GM18861 (cell line): Measurements from ENCODE around the gene SULT1A2.
"Not testable (repeated sequence)": the region's sequence is repeated elsewhere in the genome, so short reads cannot be mapped to it uniquely, and the experiment has no call there.

Experiments
- ATAC-seq: cut with Tn5 transposase; IDR thresholded peaks from one replicate; pipeline ENCODE4 v1.9.1; 2021; ENCODE audit not compliant: unreplicated experiment

SULT1A2 gene

DNA sequence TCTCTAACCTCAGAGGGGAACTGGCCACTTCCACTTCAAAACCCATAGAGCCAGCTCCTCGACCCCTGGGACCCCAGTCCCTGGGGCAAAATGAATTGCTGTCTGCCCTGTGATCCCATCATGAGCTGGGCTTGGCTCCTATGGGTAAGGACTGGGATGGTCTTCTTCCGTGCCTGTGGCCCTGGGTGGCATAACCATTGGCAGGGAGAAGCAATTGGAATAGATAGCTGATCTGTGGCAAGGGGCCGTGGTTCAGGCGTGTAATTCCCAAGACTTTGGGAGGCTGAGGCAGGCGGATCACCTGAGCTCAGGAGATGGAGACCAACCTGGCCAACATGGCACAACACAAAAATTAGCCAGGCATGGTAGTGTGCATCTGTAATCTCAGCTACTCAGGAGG, 4.3 kb downstream of the SULT1A2 start:
- no peak for ATAC-seq

DNA sequence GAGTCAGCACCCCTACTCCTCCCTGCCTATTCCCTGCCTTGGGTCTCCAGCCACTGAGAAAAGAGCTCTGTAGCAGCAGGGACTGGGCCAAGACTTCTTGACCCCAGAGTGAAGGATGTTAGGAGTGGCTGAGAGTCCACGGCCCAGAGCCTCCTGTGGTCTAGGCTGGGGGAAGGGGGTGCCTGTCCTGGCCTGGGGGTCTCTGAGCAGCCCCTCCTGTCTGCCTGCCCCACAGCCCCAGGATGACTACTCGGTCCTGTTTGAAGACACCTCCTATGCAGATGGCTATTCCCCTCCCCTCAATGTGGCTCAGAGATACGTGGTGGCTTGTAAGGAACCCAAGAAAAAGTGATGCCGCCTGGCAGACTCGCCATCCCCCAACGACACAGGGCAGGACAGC, 5.5 kb downstream of the SULT1A2 start:
- ATAC-seq: no peak

DNA sequence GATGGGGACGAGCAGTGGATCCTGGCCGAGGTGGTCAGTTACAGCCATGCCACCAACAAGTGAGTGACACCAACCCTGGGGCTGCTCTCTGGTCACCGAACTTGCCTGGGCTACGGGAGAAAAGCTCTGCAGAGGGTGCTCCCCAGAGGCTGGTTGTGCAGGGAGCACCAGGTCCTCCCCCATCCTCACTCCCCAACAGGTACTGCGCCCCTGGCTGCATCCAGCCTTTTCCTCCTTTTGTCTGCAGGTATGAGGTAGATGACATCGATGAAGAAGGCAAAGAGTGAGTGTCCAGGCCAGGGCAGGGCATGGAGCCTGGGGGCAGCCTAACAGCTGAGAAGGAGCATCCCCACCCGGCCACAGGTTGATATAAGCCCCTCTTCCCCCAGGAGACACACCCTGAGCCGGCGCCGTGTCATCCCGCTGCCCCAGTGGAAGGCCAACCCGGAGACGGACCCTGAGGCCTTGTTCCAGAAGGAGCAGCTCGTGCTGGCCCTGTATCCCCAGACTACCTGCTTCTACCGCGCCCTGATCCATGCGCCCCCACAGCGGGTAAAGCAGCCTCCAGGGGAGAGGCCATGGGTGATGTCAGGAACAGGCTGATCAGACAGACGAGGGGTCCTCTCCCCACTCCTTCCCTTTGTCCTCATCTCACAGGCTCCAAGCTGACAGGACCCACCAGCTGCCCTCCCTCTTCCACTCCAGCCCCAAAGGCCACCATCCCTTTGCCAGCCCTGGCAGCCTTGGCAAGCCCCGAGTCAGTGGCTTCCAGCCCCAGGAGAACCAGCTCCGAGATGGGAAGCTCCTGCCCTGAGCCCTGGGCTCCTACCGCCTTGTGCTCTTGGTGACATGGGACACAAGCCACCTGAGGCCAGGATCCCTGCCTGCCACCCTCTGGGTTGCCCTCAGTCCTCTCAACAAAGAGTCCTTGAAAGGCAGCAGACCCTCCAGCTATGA, 6.2 kb downstream of the SULT1A2 start:
- no peak for ATAC-seq

DNA sequence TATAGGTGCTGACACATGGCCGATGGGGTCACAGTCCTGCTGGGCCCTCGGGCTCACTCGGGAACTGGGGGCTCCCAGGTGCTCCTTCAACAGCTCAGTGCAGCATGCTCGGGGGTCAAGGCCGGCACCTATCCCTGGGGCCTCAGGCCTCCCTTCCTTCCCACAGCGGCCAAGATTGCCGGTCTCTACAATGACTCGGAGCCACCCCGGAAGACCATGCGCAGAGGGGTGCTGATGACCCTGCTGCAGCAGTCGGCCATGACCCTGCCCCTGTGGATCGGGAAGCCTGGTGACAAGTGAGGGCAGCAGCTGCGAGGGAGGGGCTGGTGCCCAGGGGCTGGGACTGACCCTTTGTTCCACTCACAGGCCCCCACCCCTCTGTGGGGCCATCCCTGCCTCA, 6.9 kb downstream of the SULT1A2 start:
- ATAC-seq: no peak

DNA sequence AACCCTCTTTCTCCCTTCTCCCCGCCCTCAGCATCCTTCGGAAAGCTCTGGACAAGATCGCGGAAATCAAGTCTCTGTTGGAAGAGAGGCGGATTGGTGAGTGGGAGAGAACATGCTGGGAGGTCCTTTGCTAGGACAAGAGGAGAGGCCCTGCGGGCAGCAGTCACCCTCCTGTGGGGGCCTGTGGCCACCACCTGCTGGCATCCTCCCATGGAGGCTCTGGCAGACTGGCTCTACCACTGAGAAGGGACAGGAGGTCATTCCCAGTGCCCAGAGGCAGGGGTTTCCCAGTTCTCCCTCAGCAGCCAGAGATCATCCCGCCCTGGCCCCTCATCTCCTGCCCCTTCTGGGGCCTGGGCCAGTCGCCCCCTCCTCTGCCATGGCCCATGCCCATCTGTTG, 7.8 kb downstream of the SULT1A2 start:
- no peak for ATAC-seq

DNA sequence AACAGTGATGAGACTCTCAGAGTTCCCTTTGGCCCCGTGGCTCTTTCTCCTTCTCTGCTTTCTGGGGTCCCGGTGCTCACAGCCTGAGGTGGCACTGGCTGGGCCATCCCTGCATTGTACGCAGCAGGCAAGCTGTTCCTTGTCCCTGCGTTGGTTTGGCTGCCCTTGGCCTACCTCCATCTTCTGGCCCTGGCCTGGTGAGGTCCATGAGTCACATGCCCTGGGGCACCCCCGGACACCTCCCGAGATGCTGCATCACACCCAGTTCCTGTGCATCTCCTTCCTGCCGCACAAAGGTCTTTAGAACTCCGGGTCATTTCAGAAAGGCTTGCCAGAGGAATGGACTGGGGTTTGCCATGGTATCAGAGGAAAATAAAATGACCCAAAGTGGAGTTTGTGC, 9.5 kb downstream of the SULT1A2 start:
- ATAC-seq: no peak

DNA sequence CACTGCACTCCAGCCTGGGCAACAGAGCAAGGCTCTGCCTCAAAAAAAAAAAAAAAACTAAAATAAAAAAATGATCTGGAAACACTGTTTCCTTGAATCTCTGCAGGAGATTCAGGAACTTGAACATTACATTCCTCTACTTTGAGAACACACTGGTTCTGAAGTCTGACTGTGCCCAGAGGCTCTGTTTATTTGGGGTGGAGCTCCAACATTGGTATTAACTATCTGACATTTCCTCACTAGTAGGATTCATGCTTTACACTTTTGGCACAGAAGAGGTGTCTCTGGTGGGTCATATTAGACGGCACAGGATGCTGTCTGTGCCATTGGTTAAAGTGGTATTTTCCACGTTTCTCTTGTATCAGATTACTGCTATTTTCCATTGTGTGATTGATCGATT, 10.4 kb downstream of the SULT1A2 start:
- ATAC-seq: no peak

DNA sequence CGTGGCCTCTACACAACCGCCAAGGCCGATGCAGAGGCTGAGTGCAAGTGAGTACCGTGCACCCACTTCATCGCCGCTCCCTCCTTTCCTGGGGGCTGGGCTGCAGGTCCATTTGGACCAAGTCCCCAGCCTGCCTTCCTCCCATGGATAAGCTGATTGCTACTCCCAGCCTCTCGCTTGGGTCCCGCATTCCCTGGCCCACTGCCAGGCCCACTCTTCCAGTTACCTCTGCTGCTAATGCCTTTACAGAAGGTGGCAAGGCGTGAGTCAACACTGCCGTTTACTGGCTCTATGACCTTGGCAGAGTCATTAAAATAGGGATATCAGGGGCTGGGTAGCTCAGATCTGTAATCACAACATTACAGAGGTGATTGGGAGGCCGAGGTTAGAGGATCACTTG, 11.2 kb downstream of the SULT1A2 start:
- ATAC-seq: no peak

DNA sequence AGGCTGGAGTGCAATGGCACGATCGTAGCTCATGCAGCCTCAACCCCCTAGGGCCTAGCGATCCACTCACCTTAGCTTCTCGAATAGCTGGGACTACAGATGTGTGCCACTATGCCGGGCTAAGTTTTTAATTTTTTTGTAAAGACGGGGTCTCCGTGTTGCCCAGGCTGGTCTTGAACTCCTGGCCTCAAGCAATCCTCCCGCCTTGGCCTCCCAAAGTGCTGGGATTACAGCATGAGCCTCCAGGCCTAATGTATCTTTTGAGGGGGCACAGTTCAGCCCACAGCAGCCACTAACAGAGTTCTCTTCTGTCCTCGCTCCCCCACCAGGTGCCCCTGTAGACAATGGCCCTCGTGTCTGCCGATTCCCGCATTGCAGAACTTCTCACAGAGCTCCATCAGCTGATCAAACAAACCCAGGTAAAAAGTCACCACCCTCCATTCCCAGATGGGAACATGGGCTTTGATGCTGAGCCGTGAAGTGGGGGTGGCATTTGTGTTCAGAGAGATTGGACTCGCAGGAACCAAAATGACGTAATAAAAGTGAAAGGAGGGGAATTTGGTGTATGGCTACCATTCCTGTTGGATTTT, 16.0 kb downstream of the SULT1A2 start:
- ATAC-seq: no peak

DNA sequence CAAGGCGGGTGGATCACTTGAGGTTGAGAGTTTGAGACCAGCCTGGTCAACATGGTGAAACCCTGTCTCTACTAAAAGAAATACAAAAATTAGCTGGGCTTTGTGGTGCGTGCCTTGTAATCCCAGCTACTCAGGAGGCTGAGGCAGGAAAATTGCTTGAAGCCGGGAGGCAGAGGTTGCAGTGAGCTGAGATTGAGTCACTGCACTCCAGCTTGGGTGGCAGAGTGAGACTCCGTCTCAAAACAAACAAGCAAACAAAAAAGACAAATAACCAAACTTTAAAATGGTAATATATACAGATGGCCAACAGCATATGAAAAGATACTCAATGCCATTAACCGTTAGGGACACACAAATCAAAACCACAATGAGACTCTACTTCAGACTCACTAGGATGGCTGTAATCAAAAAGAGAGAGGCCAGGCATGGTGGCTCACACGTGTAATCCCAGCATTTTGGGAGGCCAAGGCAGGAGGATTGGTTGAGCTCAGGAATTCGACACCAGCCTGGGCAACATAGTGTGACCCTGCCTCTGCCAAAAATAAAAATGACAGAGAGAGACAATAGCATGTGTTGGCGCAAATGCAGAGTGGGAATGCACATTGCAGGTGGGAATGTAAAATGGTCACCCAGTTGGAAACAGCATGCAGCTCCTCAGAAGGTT, 21.3 kb downstream of the SULT1A2 start:
- ATAC-seq: no peak

DNA sequence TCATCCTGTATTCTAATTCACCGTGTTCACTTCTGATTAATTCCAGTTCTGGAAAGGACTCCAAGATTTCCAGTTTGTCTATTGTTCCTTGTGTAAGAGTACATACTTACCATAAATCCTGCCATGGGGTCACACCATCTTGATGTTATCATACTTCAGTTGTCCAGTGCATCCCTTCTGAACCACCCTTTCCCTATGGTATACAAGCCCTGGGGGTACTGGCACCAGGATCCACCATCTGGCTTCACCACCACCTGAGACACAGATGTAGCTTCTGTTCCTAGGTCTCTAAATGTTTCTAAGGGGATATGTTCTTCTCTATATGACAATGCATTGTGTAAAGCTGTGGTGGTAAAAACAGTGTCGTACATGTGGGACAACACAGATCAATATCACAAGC, 21.9 kb downstream of the SULT1A2 start:
- no peak for ATAC-seq

DNA sequence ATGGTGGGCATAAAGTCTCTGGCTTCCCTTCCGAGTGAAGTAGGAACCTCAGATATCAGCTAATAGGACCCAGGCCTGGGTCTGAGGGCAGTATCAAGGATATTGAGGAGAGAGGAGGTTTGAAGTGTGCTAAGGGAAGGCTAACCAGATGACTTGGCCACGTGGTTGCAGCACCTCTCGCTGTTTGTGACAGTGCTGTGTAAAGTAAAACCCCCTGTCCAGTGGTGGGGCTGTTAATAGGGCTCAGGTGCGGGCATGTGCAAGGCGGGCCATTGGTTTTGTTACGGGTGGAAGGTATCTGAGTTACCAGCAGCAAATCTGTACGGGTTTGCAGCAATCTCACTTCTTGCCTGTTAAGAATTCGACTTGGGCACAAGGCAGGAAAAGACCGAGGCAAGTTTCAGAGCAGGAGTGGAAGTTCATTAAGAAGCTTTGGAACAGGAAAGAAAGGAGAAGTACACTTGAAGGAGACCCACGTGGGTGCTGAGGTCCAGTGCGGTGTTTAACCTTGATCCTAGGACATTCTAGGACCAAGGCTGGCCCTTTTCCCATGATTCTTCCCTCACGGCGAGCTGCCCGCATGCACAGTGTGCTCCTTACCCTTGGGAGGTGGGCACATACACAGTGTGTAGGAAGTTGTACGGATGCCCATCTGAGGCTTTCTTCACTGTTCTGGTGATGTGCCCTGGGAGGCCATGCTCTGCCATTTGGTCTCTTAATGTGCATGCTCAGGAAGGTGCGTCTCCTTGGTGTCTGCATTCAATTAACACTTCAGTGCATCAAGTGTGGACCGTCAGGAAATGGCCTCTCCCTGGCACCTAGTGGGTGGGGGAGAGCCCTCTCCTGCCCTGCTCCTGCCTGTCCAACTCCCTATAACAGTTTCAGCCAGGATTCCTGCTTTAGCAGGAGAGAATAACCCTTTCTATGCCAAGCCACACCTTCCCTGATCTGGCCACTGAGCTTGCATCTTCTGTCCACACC, 22.8 kb downstream of the SULT1A2 start:
- no peak for ATAC-seq

DNA sequence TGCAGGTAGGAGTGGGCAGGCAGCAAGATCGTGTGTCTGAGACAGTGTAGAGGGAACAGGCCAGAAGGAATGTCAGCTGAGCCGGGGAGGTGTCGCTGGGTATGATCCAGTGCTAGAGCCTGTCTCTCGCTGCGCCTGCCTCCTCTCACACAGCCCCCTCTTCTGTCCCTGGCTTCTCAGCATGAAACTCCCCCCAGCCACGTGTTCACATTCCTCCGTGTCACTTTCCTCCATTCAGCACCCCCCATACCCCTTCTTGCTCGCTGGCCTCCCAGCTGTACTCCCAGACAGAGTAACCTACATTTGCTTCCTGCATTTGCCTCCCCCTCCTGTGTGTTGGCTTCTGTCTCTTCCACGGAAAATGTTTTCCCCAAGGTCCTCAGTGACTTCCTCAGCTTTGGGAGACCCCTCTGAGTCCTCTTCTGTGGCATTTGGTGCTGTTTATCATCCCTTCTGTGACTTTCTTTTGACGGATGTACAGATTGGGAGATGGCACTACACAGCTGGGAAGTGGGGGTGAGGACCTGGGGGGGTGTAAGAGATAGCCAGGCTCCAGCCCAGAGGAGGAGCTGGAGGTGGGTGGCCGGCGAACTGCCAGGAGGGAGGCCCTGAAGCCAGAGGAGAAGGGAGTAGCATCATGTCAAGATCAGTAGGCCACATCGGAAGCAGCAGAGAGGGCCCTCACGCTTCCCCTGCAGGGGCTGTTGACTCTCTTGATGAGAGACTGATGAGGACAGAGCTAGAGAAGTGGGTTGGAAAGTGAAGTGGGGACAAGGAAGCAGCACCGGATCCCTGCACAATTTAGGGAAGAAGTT, 23.9 kb downstream of the SULT1A2 start:
- ATAC-seq: no peak

DNA sequence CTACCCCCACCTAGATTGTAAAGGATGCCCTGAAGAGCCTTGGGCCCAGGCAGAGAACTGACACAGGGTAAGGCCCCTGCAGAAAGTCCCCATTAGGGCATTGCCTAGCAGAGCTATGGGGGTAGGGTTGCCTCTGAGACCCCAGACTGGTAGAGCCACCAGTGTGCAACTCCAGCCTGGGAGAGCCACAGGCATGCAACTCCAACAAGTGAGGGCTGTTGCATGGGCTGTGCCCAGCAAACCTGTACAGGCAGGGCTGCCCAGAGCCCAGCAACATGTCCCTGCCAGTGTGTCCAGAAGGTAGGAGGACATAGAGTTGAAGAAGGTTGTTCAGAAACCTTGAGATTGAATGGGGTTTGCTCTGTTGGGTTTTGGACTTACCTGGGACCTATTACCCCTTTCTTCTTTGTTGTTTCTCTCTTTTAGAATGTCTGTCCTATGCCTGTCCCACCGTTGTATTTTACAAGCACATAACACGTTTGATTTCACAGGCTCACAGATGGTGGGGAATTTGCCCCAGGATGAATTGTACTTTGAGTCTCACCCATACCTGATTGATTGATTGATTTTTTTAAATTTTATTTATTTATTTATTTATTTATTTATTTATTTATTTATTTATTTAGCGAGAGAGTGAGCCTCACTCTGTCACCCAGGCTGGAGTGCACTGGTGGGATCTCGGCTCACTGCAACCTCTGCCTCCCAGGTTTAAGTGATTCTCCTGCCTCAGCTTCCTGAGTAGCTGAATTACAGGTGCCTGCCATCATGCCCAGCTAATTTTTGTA, 26.7 kb downstream of the SULT1A2 start:
- no peak for ATAC-seq

DNA sequence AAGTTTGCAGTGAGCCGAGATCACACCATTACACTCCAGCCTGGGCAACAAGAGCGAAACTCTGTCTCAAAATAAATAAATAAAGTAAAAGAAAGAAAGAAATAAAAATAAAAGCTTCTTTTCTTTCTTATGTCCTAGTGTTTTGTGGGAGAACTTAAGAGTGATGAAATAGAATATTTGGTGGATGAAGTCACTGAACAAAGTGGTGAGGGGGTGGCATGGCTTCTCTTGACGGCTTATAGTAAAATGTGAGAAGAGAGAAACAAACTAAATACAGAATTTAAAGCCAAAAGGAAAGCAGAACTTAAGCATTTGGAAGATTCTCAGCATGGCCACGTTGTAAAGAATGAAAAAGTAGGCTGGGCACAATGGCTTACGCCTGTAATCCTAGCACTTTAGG, 27.8 kb downstream of the SULT1A2 start:
- no peak for ATAC-seq

DNA sequence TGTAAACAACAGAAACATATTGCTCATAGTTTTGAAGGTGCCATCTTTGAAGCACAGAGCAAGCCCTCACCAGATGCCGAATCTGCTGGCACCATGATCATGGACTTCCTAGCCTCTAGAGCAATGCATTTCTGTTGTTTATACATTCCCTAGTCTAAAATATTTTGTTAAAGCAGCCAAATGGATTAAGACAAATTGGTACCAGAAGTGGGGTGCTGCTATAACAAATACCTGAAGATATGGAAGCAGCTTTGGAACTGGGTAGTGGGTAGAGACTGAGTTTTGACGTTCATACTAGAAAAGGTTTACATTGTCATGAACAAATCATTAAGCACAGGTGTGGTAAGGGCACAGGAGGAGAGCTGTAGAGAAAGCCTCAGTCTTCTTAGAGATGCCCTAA, 29.6 kb downstream of the SULT1A2 start:
- ATAC-seq: no peak

DNA sequence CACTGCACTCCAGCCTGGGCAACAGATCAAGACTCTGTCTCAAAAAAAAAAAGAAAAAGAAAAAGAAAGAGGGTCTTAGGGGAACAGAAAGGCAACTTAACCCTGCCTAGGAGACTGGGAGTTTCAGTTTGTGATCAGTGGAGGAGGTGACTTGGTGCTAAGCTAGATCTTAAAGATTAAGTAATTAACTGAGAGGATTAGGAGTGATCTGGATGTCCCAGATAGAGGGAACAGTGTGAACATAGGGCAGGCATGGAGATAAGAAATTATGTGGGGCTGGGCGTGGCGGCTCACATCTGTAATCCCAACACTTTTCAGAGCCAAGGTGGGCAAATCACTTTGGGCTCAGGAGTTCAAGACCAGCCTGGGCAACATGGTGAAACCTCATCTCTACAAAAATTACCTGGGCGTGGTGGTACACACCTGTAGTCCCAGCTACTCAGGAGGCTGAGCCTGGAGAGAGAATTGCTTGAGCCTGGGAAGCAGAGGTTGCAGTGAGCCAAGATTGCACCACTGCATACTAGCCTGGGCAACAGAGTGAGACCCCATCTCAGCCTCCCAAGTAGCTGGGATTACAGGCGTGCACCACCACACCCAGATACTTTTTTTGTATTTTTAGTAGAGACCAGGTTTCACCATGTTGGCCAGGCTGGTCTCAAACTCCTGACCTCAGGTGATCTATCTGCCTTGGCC, 30.5 kb downstream of the SULT1A2 start:
- ATAC-seq: not testable (repeated sequence)

DNA sequence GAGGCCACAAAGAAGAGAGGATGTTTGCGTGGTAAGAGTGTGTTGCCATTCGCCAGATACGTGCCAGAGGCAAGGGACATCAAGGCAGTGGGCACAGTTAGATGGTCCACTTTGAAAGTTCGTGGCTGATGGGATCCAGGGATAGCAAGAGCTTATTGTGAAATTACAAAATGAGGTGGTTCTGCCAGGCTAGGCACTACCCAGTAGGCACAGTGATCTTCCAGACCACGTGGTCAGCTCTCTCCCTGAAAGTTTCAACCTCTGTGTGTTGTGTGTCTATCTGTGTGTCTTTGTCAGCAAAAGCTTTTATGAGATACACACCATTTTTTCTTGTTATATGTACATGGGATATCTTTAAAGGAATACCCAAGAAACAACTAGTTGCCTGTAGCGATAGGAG, 33.6 kb downstream of the SULT1A2 start:
- ATAC-seq: no peak

DNA sequence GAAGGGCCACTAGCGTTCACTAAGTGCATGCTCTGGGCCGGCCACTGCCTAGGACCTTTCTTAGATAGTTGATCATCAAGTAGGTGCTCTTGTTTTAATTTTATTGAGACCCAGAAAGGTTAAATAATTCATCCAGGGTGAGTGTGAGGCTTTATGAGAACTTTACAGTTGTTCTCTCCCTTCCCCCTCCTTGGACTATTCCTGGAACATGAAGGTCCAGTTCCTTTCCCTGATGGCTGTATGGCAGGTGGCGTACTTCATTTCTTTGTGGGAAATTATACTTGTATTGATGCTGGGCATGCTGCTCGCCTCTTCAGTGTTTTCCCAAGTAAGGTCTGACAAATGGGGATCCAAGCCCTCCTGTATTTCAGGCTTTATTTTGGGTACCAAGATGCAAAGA, 34.7 kb downstream of the SULT1A2 start:
- ATAC-seq: no peak
